ENCODE results near the gene NPNT.

NPNT gene

GRCh38 chr4:105957680-105958079 is 62.4 kb downstream of the NPNT start:
- Histone ChIP-seq H3K4me3 (ENCODE audit: low read length) (no peak overlapping the region), H3K27me3 (ENCODE audit: control insufficient read depth, insufficient read depth, low read length) (no peaks in the 10 kb centered on the region), H3K9ac (ENCODE audit: low read length) (no peak overlapping the region), H3K36me3 (ENCODE audit: control insufficient read depth, insufficient read depth, low read length) (no peaks in the 10 kb centered on the region), H3K4me1 (ENCODE audit: control insufficient read depth, insufficient read depth, low read length) (no peaks in the 10 kb centered on the region), H3K9me3 (ENCODE audit: control insufficient read depth, low read length) (no peaks in the 10 kb centered on the region)

GRCh38 chr4:105963461-105964400 is 68.5 kb downstream of the NPNT start:
- Histone ChIP-seq H3K27me3 (ENCODE audit: control insufficient read depth, insufficient read depth, low read length) (no peaks in the 10 kb centered on the region), H3K4me1 (ENCODE audit: control insufficient read depth, insufficient read depth, low read length) (no peaks in the 10 kb centered on the region)

GRCh38 chr4:105965183-105965800 is 70.0 kb downstream of the NPNT start:
- Histone ChIP-seq H3K4me3 (ENCODE audit: low read length) (no peak overlapping the region), H3K9me3 (ENCODE audit: control insufficient read depth, low read length) (no peaks in the 10 kb centered on the region), H3K4me1 (ENCODE audit: control insufficient read depth, insufficient read depth, low read length) (no peaks in the 10 kb centered on the region), H3K9ac (ENCODE audit: low read length) (no peak overlapping the region), H3K36me3 (ENCODE audit: control insufficient read depth, insufficient read depth, low read length) (no peaks in the 10 kb centered on the region), H3K27me3 (ENCODE audit: control insufficient read depth, insufficient read depth, low read length) (no peaks in the 10 kb centered on the region)

More at GRCh38 chr4:105963461-105964400, 68.5 kb downstream of the NPNT start:
- Histone ChIP-seq H3K9me3 (ENCODE audit: control insufficient read depth, low read length) (no peaks in the 10 kb centered on the region), H3K4me3 (ENCODE audit: low read length) (no peak overlapping the region), H3K36me3 (ENCODE audit: control insufficient read depth, insufficient read depth, low read length) (no peaks in the 10 kb centered on the region), H3K9ac (ENCODE audit: low read length) (no peak overlapping the region)

GRCh38 chr4:105966051-105966450 is 70.8 kb downstream of the NPNT start:
- Histone ChIP-seq H3K4me1 (ENCODE audit: control insufficient read depth, insufficient read depth, low read length) (no peaks in the 10 kb centered on the region), H3K9me3 (ENCODE audit: control insufficient read depth, low read length) (no peaks in the 10 kb centered on the region), H3K4me3 (ENCODE audit: low read length) (no peak overlapping the region), H3K36me3 (ENCODE audit: control insufficient read depth, insufficient read depth, low read length) (no peaks in the 10 kb centered on the region), H3K9ac (ENCODE audit: low read length) (no peak overlapping the region), H3K27me3 (ENCODE audit: control insufficient read depth, insufficient read depth, low read length) (no peaks in the 10 kb centered on the region)

- Histone ChIP-seq H3K27me3 (ENCODE audit: control insufficient read depth, insufficient read depth, low read length) (no peaks in the 10 kb centered on the region), H3K36me3 (ENCODE audit: control insufficient read depth, insufficient read depth, low read length) (no peaks in the 10 kb centered on the region), H3K9ac (ENCODE audit: low read length) (no peak overlapping the region), H3K4me3 (ENCODE audit: low read length) (no peak overlapping the region), H3K4me1 (ENCODE audit: control insufficient read depth, insufficient read depth, low read length) (no peaks in the 10 kb centered on the region), H3K9me3 (ENCODE audit: control insufficient read depth, low read length) (no peaks in the 10 kb centered on the region)
These were observed 71.9 kb downstream of the NPNT start for GRCh38 chr4:105967058-105967658.

- Histone ChIP-seq H3K36me3 (ENCODE audit: control insufficient read depth, insufficient read depth, low read length) (no peaks in the 10 kb centered on the region), H3K4me1 (ENCODE audit: control insufficient read depth, insufficient read depth, low read length) (no peaks in the 10 kb centered on the region), H3K27me3 (ENCODE audit: control insufficient read depth, insufficient read depth, low read length) (no peaks in the 10 kb centered on the region), H3K9me3 (ENCODE audit: control insufficient read depth, low read length) (no peaks in the 10 kb centered on the region), H3K9ac (ENCODE audit: low read length) (no peak overlapping the region), H3K4me3 (ENCODE audit: low read length) (no peak overlapping the region)
These were observed 74.3 kb downstream of the NPNT start for GRCh38 chr4:105969575-105969974.

GRCh38 chr4:105970371-105970770 is 75.1 kb downstream of the NPNT start:
- no peaks in the 10 kb centered on the region for H3K36me3 ChIP-seq (ENCODE audit: control insufficient read depth, insufficient read depth, low read length)
- H3K9ac ChIP-seq (ENCODE audit: low read length) = no peak overlapping the region
- H3K27me3 ChIP-seq (ENCODE audit: control insufficient read depth, insufficient read depth, low read length) = no peaks in the 10 kb centered on the region
- no peak overlapping the region for H3K4me3 ChIP-seq (ENCODE audit: low read length)
- H3K9me3 ChIP-seq (ENCODE audit: control insufficient read depth, low read length) = no peaks in the 10 kb centered on the region
- no peaks in the 10 kb centered on the region for H3K4me1 ChIP-seq (ENCODE audit: control insufficient read depth, insufficient read depth, low read length)

GRCh38 chr4:105971036-105971435 is 75.8 kb downstream of the NPNT start:
- H3K4me1 ChIP-seq (ENCODE audit: control insufficient read depth, insufficient read depth, low read length) = no peaks in the 10 kb centered on the region
- no peaks in the 10 kb centered on the region for H3K27me3 ChIP-seq (ENCODE audit: control insufficient read depth, insufficient read depth, low read length)
- H3K36me3 ChIP-seq (ENCODE audit: control insufficient read depth, insufficient read depth, low read length) = no peaks in the 10 kb centered on the region
- H3K4me3 ChIP-seq (ENCODE audit: low read length) = no peak overlapping the region
- no peak overlapping the region for H3K9ac ChIP-seq (ENCODE audit: low read length)
- no peaks in the 10 kb centered on the region for H3K9me3 ChIP-seq (ENCODE audit: control insufficient read depth, low read length)

- Histone ChIP-seq H3K36me3 (ENCODE audit: control insufficient read depth, insufficient read depth, low read length) (no peaks in the 10 kb centered on the region), H3K9ac (ENCODE audit: low read length) (no peak overlapping the region), H3K9me3 (ENCODE audit: control insufficient read depth, low read length) (no peaks in the 10 kb centered on the region), H3K4me1 (ENCODE audit: control insufficient read depth, insufficient read depth, low read length) (no peaks in the 10 kb centered on the region), H3K27me3 (ENCODE audit: control insufficient read depth, insufficient read depth, low read length) (no peaks in the 10 kb centered on the region), H3K4me3 (ENCODE audit: low read length) (no peak overlapping the region)
These were observed 77.8 kb downstream of the NPNT start for GRCh38 chr4:105972946-105973621.

- H3K4me1 ChIP-seq (ENCODE audit: control insufficient read depth, insufficient read depth, low read length) = no peaks in the 10 kb centered on the region
- no peaks in the 10 kb centered on the region for H3K36me3 ChIP-seq (ENCODE audit: control insufficient read depth, insufficient read depth, low read length)
- no peaks in the 10 kb centered on the region for H3K27me3 ChIP-seq (ENCODE audit: control insufficient read depth, insufficient read depth, low read length)
- no peak overlapping the region for H3K9ac ChIP-seq (ENCODE audit: low read length)
- no peaks in the 10 kb centered on the region for H3K9me3 ChIP-seq (ENCODE audit: control insufficient read depth, low read length)
- no peak overlapping the region for H3K4me3 ChIP-seq (ENCODE audit: low read length)
These were observed 81.6 kb downstream of the NPNT start for GRCh38 chr4:105976915-105977314.

- Histone ChIP-seq H3K9me3 (ENCODE audit: control insufficient read depth, low read length) (no peaks in the 10 kb centered on the region), H3K9ac (ENCODE audit: low read length) (no peak overlapping the region), H3K36me3 (ENCODE audit: control insufficient read depth, insufficient read depth, low read length) (no peaks in the 10 kb centered on the region), H3K4me3 (ENCODE audit: low read length) (no peak overlapping the region), H3K4me1 (ENCODE audit: control insufficient read depth, insufficient read depth, low read length) (no peaks in the 10 kb centered on the region), H3K27me3 (ENCODE audit: control insufficient read depth, insufficient read depth, low read length) (no peaks in the 10 kb centered on the region)
These were observed 83.5 kb downstream of the NPNT start for GRCh38 chr4:105978684-105979296.
